Endothelial cell of umbilical vein (primary cell): ENCODE measurements around the gene AGK. TPM values are rescaled to one million over a fixed set of nuclear protein-coding genes. Genes with fewer than 3 reads are reported as not detected.

ENCODE experiments used
- BruUV-seq: library from RNA; stranded (reverse); fragments of 400-500 nt; replicated peaks from 2 replicates; lab custom pipeline; 2021; lab: Mats Ljungman, UMichigan
- CTCF ChIA-PET: fragments of 300-600, 350-600 bp; sonication (Branson Sonifier 250); formaldehyde crosslinking; loops from one replicate; lab custom pipeline; 2021; ENCODE audit warnings: antibody characterized with exemption, inconsistent platforms; lab: Charles Lee
- POLR2A ChIA-PET: fragments of 300-600, 350-600 bp; sonication (Branson Sonifier 250); formaldehyde crosslinking; loops from one replicate; lab custom pipeline; 2021; ENCODE audit warnings: antibody characterized with exemption, inconsistent platforms; lab: Charles Lee
- DNase-seq: peaks from one replicate; pipeline ENCODE4 v3.0.0-alpha.2; 2011; ENCODE audit warnings: low read depth, low spot score
- FAIRE-seq: peaks from 2 replicates; lab custom pipeline; 2011; peaks lifted over from hg19 to GRCh38; lab: Jason Lieb, UNC
- H2AFZ ChIP-seq: 2 replicates; pipeline ENCODE4 v1.6.0; 2012; ENCODE audit warnings: low read depth, low read length, control low read depth, inconsistent platforms
- H3K27ac ChIP-seq: 2 replicates; pipeline ENCODE4 v1.5.1; 2011; ENCODE audit warnings: low read depth, mild to moderate bottlenecking, control low read depth, low read length, moderate library complexity; ENCODE audit not compliant: insufficient read depth
- H3K27me3 ChIP-seq, 2 experiments: 2 replicates each; pipeline versions ENCODE4 v1.6.0 to v1.6.1; 2011; ENCODE audit warnings: low read length in 2 of 2, mixed read lengths in 1 of 2; ENCODE audit not compliant: control insufficient read depth in 2 of 2, insufficient read depth in 2 of 2
- H3K36me3 ChIP-seq, 2 experiments: 2 replicates in 1 of 2; 3 replicates in 1 of 2; pipeline ENCODE4 v1.5.1; 2011; ENCODE audit warnings: low read length in 2 of 2, mild to moderate bottlenecking in 1 of 2, moderate library complexity in 1 of 2; ENCODE audit not compliant: control insufficient read depth in 2 of 2, insufficient read depth in 2 of 2; ENCODE audit errors: extremely low read depth in 1 of 2
- H3K4me1 ChIP-seq: 3 replicates; pipeline ENCODE4 v1.5.1; 2011; ENCODE audit warnings: mild to moderate bottlenecking, low read length; ENCODE audit not compliant: control insufficient read depth, insufficient read depth; ENCODE audit errors: extremely low read depth
- H3K4me2 ChIP-seq: 2 replicates; pipeline ENCODE4 v1.6.1; 2011; ENCODE audit warnings: low read length, control low read depth, mixed read lengths; ENCODE audit not compliant: insufficient read depth
- H3K4me3 ChIP-seq, 3 experiments: fragments of 200-600 bp in 1 of 3; sonication (generic), shearing (Covaris generic) in 1 of 3; replicated peaks in 1 of 3; 2 replicates each; pipeline ENCODE4 v1.5.1; 2011 to 2016; ENCODE audit warnings: control low read depth in 3 of 3, low read length in 3 of 3, mild to moderate bottlenecking in 2 of 3, inconsistent platforms in 1 of 3, low read depth in 1 of 3, moderate library complexity in 1 of 3; ENCODE audit not compliant: insufficient read depth in 1 of 3
- H3K79me2 ChIP-seq: 2 replicates; pipeline ENCODE4 v1.6.0; 2012; ENCODE audit warnings: low read length, inconsistent platforms; ENCODE audit not compliant: control insufficient read depth, insufficient read depth
- H3K9ac ChIP-seq: replicated peaks from 2 replicates; pipeline ENCODE3; 2011; ENCODE audit warnings: low read length, control low read depth; ENCODE audit not compliant: insufficient read depth; ENCODE audit errors: extremely low read depth
- H3K9me1 ChIP-seq: replicated peaks from 3 replicates; pipeline ENCODE4 v1.6.0; 2011; ENCODE audit warnings: mild to moderate bottlenecking, low read length; ENCODE audit not compliant: control insufficient read depth, insufficient read depth; ENCODE audit errors: extremely low read depth
- H3K9me3 ChIP-seq: replicated peaks from 2 replicates; pipeline ENCODE4 v1.5.1; 2012; ENCODE audit warnings: low read length, inconsistent platforms; ENCODE audit not compliant: control insufficient read depth, insufficient read depth
- H4K20me1 ChIP-seq: replicated peaks from 2 replicates; pipeline ENCODE3; 2011; ENCODE audit warnings: mild to moderate bottlenecking, low read length; ENCODE audit not compliant: control insufficient read depth, insufficient read depth; ENCODE audit errors: extremely low read depth
- FOS ChIP-seq: IDR thresholded peaks from 2 replicates; pipeline ENCODE4 v1.6.1; 2011; ENCODE audit warnings: mild to moderate bottlenecking, low read length, moderate library complexity, borderline replicate concordance; ENCODE audit not compliant: insufficient read depth
- GATA2 ChIP-seq: IDR thresholded peaks from 2 replicates; pipeline ENCODE4 v1.7.0; 2011; ENCODE audit warnings: low read depth, mild to moderate bottlenecking, moderate library complexity, mixed read lengths, low read length; ENCODE audit not compliant: insufficient read length, insufficient read depth
- MAX ChIP-seq: IDR thresholded peaks from 2 replicates; pipeline ENCODE4 v1.6.1; 2011; ENCODE audit not compliant: insufficient read depth, insufficient read length
- MYC ChIP-seq: IDR thresholded peaks from one replicate; pipeline ENCODE4 v1.6.1; 2011; ENCODE audit warnings: mild to moderate bottlenecking, low read depth, low read length
- POLR2A ChIP-seq: IDR thresholded peaks from 2 replicates; pipeline ENCODE4 v1.6.1; 2012; ENCODE audit warnings: low read depth, mild to moderate bottlenecking, control low read depth, low read length
- POLR2AphosphoS5 ChIP-seq: IDR thresholded peaks from 2 replicates; pipeline ENCODE4 v1.6.1; 2012; ENCODE audit warnings: low read depth, mild to moderate bottlenecking, control low read depth, low read length, moderate library complexity; ENCODE audit not compliant: insufficient read depth
- dilution Hi-C: fragments of 300-500 bp; cut with MboI; formaldehyde crosslinking; loops from one replicate; pipeline ENCODE4 v1.15.0; 2019; ENCODE audit warnings: low sequenced_read_pairs; ENCODE audit not compliant: extremely low pct_ligation_motif_present
- intact Hi-C: fragments of 100-400 bp; cut with micrococcal nuclease; formaldehyde crosslinking; loops from one replicate; pipeline ENCODE4 v1.10.0; 2022
- polyA plus RNA-seq, 4 experiments: library from polyadenylated mRNA; depleted of rRNA in 3 of 4; stranded (reverse) in 3 of 4; unstranded in 1 of 4; fragments of >200 nt; gene quantifications; 2 replicates each; pipeline versions ENCODE4 v1.2.1 to v1.2.3, GENCODE V29; 2011 to 2012; ENCODE audit warnings: missing spikeins in 1 of 4
- total RNA-seq: library from RNA; stranded (reverse); gene quantifications from 2 replicates; pipeline ENCODE4 v1.2.3, GENCODE V29; 2021
- TF ChIP-seq, protein P1 (sequence below), 2 donors: IDR thresholded peaks; 1 replicate in 1 of 2; 2 replicates in 1 of 2; pipeline ENCODE4 v1.5.1; 2011; ENCODE audit warnings: low read length in 2 of 2, mild to moderate bottlenecking in 2 of 2, moderate library complexity in 2 of 2, control low read depth in 1 of 2, inconsistent platforms in 1 of 2, low read depth in 1 of 2; ENCODE audit not compliant: insufficient read depth in 1 of 2; ENCODE audit errors: extremely low read depth in 1 of 2

Gene AGK
- total and polyA plus RNA-seq, 2 donors (not counting 3 experiments of a cell fraction or from before 2014, with no cell fraction given), result 23.6 to 34.3 TPM

DNA sequence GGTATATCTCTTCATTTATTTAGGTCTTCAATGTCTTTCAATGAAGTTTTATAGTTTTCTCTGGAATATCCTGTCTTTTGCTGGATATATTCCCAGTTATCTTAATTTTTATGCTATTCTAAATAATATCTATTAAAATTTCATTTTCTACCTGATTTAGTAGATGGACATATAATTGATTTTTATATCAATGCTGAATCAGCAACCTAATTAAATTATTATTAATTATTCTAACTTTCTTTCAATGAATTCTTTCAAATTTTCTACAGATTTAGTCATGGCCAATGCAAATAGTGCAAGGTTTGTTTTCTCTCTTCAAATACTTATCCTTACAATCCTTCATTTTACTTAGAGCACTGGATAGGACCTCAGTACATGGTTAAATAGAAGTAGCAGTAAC, 94.0 kb downstream of the AGK start:
- ChIA-PET POLR2A (no interaction called here), CTCF (interaction anchor here (1.9 kb wide), 1 partner anchor 9 kb away, joined by 7 read pairs; no protein-coding TSS in a partner anchor)
- intact Hi-C loops, result loop anchor here (5.0 kb wide), 1 partner anchor 1168 kb away; the partner anchor contains the start of gene MKRN1

More for the DNA sequence above, 94.0 kb downstream of the AGK start:
- Histone ChIP-seq H3K4me1 (peaks cover 4% of the 10 kb centered on the region), H3K36me3 (peaks cover 3 to 7% of the 10 kb centered on the region in 2 experiments), H2AFZ (no peak overlapping the region), H3K27me3 (no peaks in the 10 kb centered on the region), H3K9me1 (no peaks in the 10 kb centered on the region), H4K20me1 (no peaks in the 10 kb centered on the region), H3K79me2 (no peaks in the 10 kb centered on the region), H3K9me3 (no peaks in the 10 kb centered on the region), H3K27ac (no peak overlapping the region), H3K4me2 (no peak overlapping the region), H3K9ac (no peak overlapping the region), H3K4me3 (no peak overlapping the region)
- FAIRE-seq (no peak), DNase-seq (no peak)
- TF ChIP-seq MYC (no peak), MAX (no peak), POLR2AphosphoS5 (no peak), POLR2A (no peak), FOS (no peak), GATA2 (no peak)
- TF ChIP-seq, protein P1, sequence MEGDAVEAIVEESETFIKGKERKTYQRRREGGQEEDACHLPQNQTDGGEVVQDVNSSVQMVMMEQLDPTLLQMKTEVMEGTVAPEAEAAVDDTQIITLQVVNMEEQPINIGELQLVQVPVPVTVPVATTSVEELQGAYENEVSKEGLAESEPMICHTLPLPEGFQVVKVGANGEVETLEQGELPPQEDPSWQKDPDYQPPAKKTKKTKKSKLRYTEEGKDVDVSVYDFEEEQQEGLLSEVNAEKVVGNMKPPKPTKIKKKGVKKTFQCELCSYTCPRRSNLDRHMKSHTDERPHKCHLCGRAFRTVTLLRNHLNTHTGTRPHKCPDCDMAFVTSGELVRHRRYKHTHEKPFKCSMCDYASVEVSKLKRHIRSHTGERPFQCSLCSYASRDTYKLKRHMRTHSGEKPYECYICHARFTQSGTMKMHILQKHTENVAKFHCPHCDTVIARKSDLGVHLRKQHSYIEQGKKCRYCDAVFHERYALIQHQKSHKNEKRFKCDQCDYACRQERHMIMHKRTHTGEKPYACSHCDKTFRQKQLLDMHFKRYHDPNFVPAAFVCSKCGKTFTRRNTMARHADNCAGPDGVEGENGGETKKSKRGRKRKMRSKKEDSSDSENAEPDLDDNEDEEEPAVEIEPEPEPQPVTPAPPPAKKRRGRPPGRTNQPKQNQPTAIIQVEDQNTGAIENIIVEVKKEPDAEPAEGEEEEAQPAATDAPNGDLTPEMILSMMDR (IDR thresholded peaks at IDR 0.05; ENCODE audit: extremely low read depth in 1 of 2, insufficient read depth in 1 of 2, low read depth in 1 of 2, low read length in 2 of 2), result no peak
- dilution Hi-C loops, result no loop called here
- BruUV-seq, result no TSS peak
